Endothelial cell of umbilical vein (primary cell): ENCODE data around the gene CCDC170. TPM values are rescaled to one million over a fixed set of nuclear protein-coding genes. Genes with fewer than 3 reads are reported as not detected.

Source experiments
- BruUV-seq: library from RNA; stranded (reverse); fragments of 400-500 nt; replicated peaks from 2 replicates; lab custom pipeline; 2021; lab: Mats Ljungman, UMichigan
- CTCF ChIA-PET: fragments of 300-600, 350-600 bp; sonication (Branson Sonifier 250); formaldehyde crosslinking; loops from one replicate; lab custom pipeline; 2021; ENCODE audit warnings: antibody characterized with exemption, inconsistent platforms; lab: Charles Lee
- POLR2A ChIA-PET: fragments of 300-600, 350-600 bp; sonication (Branson Sonifier 250); formaldehyde crosslinking; loops from one replicate; lab custom pipeline; 2021; ENCODE audit warnings: antibody characterized with exemption, inconsistent platforms; lab: Charles Lee
- DNase-seq: peaks from one replicate; pipeline ENCODE4 v3.0.0-alpha.2; 2011; ENCODE audit warnings: low read depth, low spot score
- FAIRE-seq: peaks from 2 replicates; lab custom pipeline; 2011; peaks lifted over from hg19 to GRCh38; lab: Jason Lieb, UNC
- H2AFZ ChIP-seq: 2 replicates; pipeline ENCODE4 v1.6.0; 2012; ENCODE audit warnings: low read depth, low read length, control low read depth, inconsistent platforms
- H3K27ac ChIP-seq: 2 replicates; pipeline ENCODE4 v1.5.1; 2011; ENCODE audit warnings: low read depth, mild to moderate bottlenecking, control low read depth, low read length, moderate library complexity; ENCODE audit not compliant: insufficient read depth
- H3K27me3 ChIP-seq, 2 experiments: 2 replicates each; pipeline versions ENCODE4 v1.6.0 to v1.6.1; 2011; ENCODE audit warnings: low read length in 2 of 2, mixed read lengths in 1 of 2; ENCODE audit not compliant: control insufficient read depth in 2 of 2, insufficient read depth in 2 of 2
- H3K36me3 ChIP-seq, 2 experiments: 2 replicates in 1 of 2; 3 replicates in 1 of 2; pipeline ENCODE4 v1.5.1; 2011; ENCODE audit warnings: low read length in 2 of 2, mild to moderate bottlenecking in 1 of 2, moderate library complexity in 1 of 2; ENCODE audit not compliant: control insufficient read depth in 2 of 2, insufficient read depth in 2 of 2; ENCODE audit errors: extremely low read depth in 1 of 2
- H3K4me1 ChIP-seq: 3 replicates; pipeline ENCODE4 v1.5.1; 2011; ENCODE audit warnings: mild to moderate bottlenecking, low read length; ENCODE audit not compliant: control insufficient read depth, insufficient read depth; ENCODE audit errors: extremely low read depth
- H3K4me2 ChIP-seq: 2 replicates; pipeline ENCODE4 v1.6.1; 2011; ENCODE audit warnings: low read length, control low read depth, mixed read lengths; ENCODE audit not compliant: insufficient read depth
- H3K4me3 ChIP-seq, 3 experiments: fragments of 200-600 bp in 1 of 3; sonication (generic), shearing (Covaris generic) in 1 of 3; replicated peaks in 1 of 3; 2 replicates each; pipeline ENCODE4 v1.5.1; 2011 to 2016; ENCODE audit warnings: control low read depth in 3 of 3, low read length in 3 of 3, mild to moderate bottlenecking in 2 of 3, inconsistent platforms in 1 of 3, low read depth in 1 of 3, moderate library complexity in 1 of 3; ENCODE audit not compliant: insufficient read depth in 1 of 3
- H3K79me2 ChIP-seq: 2 replicates; pipeline ENCODE4 v1.6.0; 2012; ENCODE audit warnings: low read length, inconsistent platforms; ENCODE audit not compliant: control insufficient read depth, insufficient read depth
- H3K9ac ChIP-seq: replicated peaks from 2 replicates; pipeline ENCODE3; 2011; ENCODE audit warnings: low read length, control low read depth; ENCODE audit not compliant: insufficient read depth; ENCODE audit errors: extremely low read depth
- H3K9me1 ChIP-seq: replicated peaks from 3 replicates; pipeline ENCODE4 v1.6.0; 2011; ENCODE audit warnings: mild to moderate bottlenecking, low read length; ENCODE audit not compliant: control insufficient read depth, insufficient read depth; ENCODE audit errors: extremely low read depth
- H3K9me3 ChIP-seq: replicated peaks from 2 replicates; pipeline ENCODE4 v1.5.1; 2012; ENCODE audit warnings: low read length, inconsistent platforms; ENCODE audit not compliant: control insufficient read depth, insufficient read depth
- H4K20me1 ChIP-seq: replicated peaks from 2 replicates; pipeline ENCODE3; 2011; ENCODE audit warnings: mild to moderate bottlenecking, low read length; ENCODE audit not compliant: control insufficient read depth, insufficient read depth; ENCODE audit errors: extremely low read depth
- EZH2 ChIP-seq: IDR thresholded peaks from 2 replicates; pipeline ENCODE4 v1.6.1; 2012; ENCODE audit warnings: borderline replicate concordance, low read depth, mild to moderate bottlenecking, moderate library complexity, low read length, inconsistent platforms; ENCODE audit not compliant: severe bottlenecking
- FOS ChIP-seq: IDR thresholded peaks from 2 replicates; pipeline ENCODE4 v1.6.1; 2011; ENCODE audit warnings: mild to moderate bottlenecking, low read length, moderate library complexity, borderline replicate concordance; ENCODE audit not compliant: insufficient read depth
- GATA2 ChIP-seq: IDR thresholded peaks from 2 replicates; pipeline ENCODE4 v1.7.0; 2011; ENCODE audit warnings: low read depth, mild to moderate bottlenecking, moderate library complexity, mixed read lengths, low read length; ENCODE audit not compliant: insufficient read length, insufficient read depth
- JUN ChIP-seq: IDR thresholded peaks from 2 replicates; pipeline ENCODE4 v1.6.1; 2011; ENCODE audit warnings: borderline replicate concordance, low read depth; ENCODE audit not compliant: insufficient read length, insufficient read depth
- MYC ChIP-seq: IDR thresholded peaks from one replicate; pipeline ENCODE4 v1.6.1; 2011; ENCODE audit warnings: mild to moderate bottlenecking, low read depth, low read length
- POLR2A ChIP-seq: IDR thresholded peaks from 2 replicates; pipeline ENCODE4 v1.6.1; 2012; ENCODE audit warnings: low read depth, mild to moderate bottlenecking, control low read depth, low read length
- POLR2AphosphoS5 ChIP-seq: IDR thresholded peaks from 2 replicates; pipeline ENCODE4 v1.6.1; 2012; ENCODE audit warnings: low read depth, mild to moderate bottlenecking, control low read depth, low read length, moderate library complexity; ENCODE audit not compliant: insufficient read depth
- dilution Hi-C: fragments of 300-500 bp; cut with MboI; formaldehyde crosslinking; loops from one replicate; pipeline ENCODE4 v1.15.0; 2019; ENCODE audit warnings: low sequenced_read_pairs; ENCODE audit not compliant: extremely low pct_ligation_motif_present
- intact Hi-C: fragments of 100-400 bp; cut with micrococcal nuclease; formaldehyde crosslinking; loops from one replicate; pipeline ENCODE4 v1.10.0; 2022
- polyA plus RNA-seq, 4 experiments: library from polyadenylated mRNA; depleted of rRNA in 3 of 4; stranded (reverse) in 3 of 4; unstranded in 1 of 4; fragments of >200 nt; gene quantifications; 2 replicates each; pipeline versions ENCODE4 v1.2.1 to v1.2.3, GENCODE V29; 2011 to 2012; ENCODE audit warnings: missing spikeins in 1 of 4
- total RNA-seq: library from RNA; stranded (reverse); gene quantifications from 2 replicates; pipeline ENCODE4 v1.2.3, GENCODE V29; 2021
- TF ChIP-seq, protein P1 (sequence below): IDR thresholded peaks from 2 replicates; pipeline ENCODE4 v1.6.1; 2011; ENCODE audit not compliant: insufficient read depth, insufficient read length
- TF ChIP-seq, protein P2 (sequence below), 2 donors: IDR thresholded peaks; 1 replicate in 1 of 2; 2 replicates in 1 of 2; pipeline ENCODE4 v1.5.1; 2011; ENCODE audit warnings: low read length in 2 of 2, mild to moderate bottlenecking in 2 of 2, moderate library complexity in 2 of 2, control low read depth in 1 of 2, inconsistent platforms in 1 of 2, low read depth in 1 of 2; ENCODE audit not compliant: insufficient read depth in 1 of 2; ENCODE audit errors: extremely low read depth in 1 of 2

The CCDC170 gene
- total and polyA plus RNA-seq, 2 donors (not counting 3 experiments of a cell fraction or from before 2014, with no cell fraction given): 0.07 to 0.21 TPM

- Histone ChIP-seq H3K4me3 (no peak overlapping the region), H3K27me3 (peaks cover 0 to 2% of the 10 kb centered on the region in 2 experiments), H3K9me3 (no peaks in the 10 kb centered on the region), H3K27ac (no peak overlapping the region), H3K9me1 (no peaks in the 10 kb centered on the region), H4K20me1 (no peaks in the 10 kb centered on the region), H3K4me1 (no peaks in the 10 kb centered on the region), H3K4me2 (no peak overlapping the region), H2AFZ (no peak overlapping the region), H3K36me3 (no peaks in the 10 kb centered on the region), H3K79me2 (no peaks in the 10 kb centered on the region), H3K9ac (no peak overlapping the region)
- intact Hi-C loops: no loop called here
- dilution Hi-C loops: no loop called here
- TF ChIP-seq POLR2AphosphoS5 (no peak), POLR2A (no peak), FOS (no peak), EZH2 (no peak), JUN (no peak), GATA2 (no peak), MYC (no peak)
- TF ChIP-seq, protein P1, sequence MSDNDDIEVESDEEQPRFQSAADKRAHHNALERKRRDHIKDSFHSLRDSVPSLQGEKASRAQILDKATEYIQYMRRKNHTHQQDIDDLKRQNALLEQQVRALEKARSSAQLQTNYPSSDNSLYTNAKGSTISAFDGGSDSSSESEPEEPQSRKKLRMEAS: no peak
- TF ChIP-seq, protein P2, sequence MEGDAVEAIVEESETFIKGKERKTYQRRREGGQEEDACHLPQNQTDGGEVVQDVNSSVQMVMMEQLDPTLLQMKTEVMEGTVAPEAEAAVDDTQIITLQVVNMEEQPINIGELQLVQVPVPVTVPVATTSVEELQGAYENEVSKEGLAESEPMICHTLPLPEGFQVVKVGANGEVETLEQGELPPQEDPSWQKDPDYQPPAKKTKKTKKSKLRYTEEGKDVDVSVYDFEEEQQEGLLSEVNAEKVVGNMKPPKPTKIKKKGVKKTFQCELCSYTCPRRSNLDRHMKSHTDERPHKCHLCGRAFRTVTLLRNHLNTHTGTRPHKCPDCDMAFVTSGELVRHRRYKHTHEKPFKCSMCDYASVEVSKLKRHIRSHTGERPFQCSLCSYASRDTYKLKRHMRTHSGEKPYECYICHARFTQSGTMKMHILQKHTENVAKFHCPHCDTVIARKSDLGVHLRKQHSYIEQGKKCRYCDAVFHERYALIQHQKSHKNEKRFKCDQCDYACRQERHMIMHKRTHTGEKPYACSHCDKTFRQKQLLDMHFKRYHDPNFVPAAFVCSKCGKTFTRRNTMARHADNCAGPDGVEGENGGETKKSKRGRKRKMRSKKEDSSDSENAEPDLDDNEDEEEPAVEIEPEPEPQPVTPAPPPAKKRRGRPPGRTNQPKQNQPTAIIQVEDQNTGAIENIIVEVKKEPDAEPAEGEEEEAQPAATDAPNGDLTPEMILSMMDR (IDR thresholded peaks at IDR 0.05; ENCODE audit: extremely low read depth in 1 of 2, insufficient read depth in 1 of 2, low read depth in 1 of 2, low read length in 2 of 2): no peak
- FAIRE-seq (no peak), DNase-seq (no peak)
- POLR2A ChIA-PET: no interaction called here
- CTCF ChIA-PET: interaction anchor here (0.8 kb wide), 1 partner anchor 10 kb away, joined by 3 read pairs; no protein-coding TSS in a partner anchor
- no TSS peak for BruUV-seq
These were observed 162.6 kb downstream of the CCDC170 start for GRCh38 chr6:151656392-151656791.
